Measurements from ENCODE around the gene MAPK10.

Gene MAPK10

DNA sequence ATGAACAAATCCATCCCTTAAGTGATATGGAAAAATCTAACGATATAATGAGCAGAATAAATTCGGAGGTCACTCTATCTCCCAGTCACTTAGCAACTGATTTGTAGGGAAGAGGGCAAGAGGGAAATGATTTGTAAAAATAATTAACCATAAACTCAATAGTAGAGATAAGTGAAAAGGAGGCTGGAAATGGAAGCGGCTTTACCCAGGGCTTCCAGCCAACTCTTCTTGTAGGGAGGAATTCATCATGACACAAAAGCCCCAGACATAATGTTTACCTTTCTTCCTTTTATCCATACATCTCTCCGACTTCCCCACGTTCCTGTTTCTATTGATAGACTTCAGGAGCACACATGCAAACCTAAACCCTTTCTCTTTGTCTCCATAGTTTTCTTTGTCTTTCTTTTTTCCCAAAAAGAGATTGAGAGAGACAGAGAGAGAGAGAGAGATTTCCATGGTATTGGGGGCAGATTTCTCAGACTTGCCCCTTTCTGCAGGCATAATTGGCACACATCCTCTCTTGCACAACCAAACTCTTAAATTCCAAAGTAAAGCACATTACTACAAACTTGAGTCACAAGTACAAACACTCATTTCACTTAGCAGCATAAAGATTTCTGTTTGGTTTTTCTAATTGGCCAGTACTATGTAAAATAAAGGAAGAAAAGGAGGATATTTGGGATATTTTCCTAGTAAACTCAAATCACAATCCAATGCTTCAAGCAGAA lies 140.9 kb downstream of the MAPK10 start:
- TF ChIP-seq, protein P1, sequence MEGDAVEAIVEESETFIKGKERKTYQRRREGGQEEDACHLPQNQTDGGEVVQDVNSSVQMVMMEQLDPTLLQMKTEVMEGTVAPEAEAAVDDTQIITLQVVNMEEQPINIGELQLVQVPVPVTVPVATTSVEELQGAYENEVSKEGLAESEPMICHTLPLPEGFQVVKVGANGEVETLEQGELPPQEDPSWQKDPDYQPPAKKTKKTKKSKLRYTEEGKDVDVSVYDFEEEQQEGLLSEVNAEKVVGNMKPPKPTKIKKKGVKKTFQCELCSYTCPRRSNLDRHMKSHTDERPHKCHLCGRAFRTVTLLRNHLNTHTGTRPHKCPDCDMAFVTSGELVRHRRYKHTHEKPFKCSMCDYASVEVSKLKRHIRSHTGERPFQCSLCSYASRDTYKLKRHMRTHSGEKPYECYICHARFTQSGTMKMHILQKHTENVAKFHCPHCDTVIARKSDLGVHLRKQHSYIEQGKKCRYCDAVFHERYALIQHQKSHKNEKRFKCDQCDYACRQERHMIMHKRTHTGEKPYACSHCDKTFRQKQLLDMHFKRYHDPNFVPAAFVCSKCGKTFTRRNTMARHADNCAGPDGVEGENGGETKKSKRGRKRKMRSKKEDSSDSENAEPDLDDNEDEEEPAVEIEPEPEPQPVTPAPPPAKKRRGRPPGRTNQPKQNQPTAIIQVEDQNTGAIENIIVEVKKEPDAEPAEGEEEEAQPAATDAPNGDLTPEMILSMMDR (conservative IDR thresholded peaks at IDR 0.05; ENCODE audit: low read length), result no peak
- TF ChIP-seq EZH2phosphoT487 (IDR thresholded peaks at IDR 0.05; ENCODE audit: borderline replicate concordance), result no peak
- peaks cover 7% of the 10 kb centered on the region; the same call in 1 of the 2 replicates for H3K9me3 ChIP-seq (ENCODE audit: insufficient read depth, low read depth, low read length)
- H3K4me3 ChIP-seq (ENCODE audit: low read length, poor library complexity, severe bottlenecking), result no peak overlapping the region
- H2AFZ ChIP-seq (ENCODE audit: low read length), result no peak overlapping the region
- no peak overlapping the region for H3K9ac ChIP-seq (ENCODE audit: low read depth, low read length, poor library complexity, severe bottlenecking)
- H3K79me2 ChIP-seq (ENCODE audit: insufficient read depth, low read length), result no peaks in the 10 kb centered on the region
- H3K9me2 ChIP-seq (replicated peaks; ENCODE audit: low read depth, low read length), result no peaks in the 10 kb centered on the region
- no peaks in the 10 kb centered on the region for H4K20me1 ChIP-seq (ENCODE audit: insufficient read depth, low read length, poor library complexity, severe bottlenecking)
- H3K4me1 ChIP-seq (ENCODE audit: insufficient read depth, low read length, poor library complexity, severe bottlenecking), result no peaks in the 10 kb centered on the region
- H3K4me2 ChIP-seq (ENCODE audit: low read depth, low read length, poor library complexity, severe bottlenecking), result no peak overlapping the region
- H3K36me3 ChIP-seq (ENCODE audit: insufficient read depth, low read length), result no peaks in the 10 kb centered on the region
- H3F3A ChIP-seq (ENCODE audit: low read depth), result no peaks in the 10 kb centered on the region
- H3K27me3 ChIP-seq (ENCODE audit: insufficient read depth, low read length, poor library complexity, severe bottlenecking), result no peaks in the 10 kb centered on the region

DNA sequence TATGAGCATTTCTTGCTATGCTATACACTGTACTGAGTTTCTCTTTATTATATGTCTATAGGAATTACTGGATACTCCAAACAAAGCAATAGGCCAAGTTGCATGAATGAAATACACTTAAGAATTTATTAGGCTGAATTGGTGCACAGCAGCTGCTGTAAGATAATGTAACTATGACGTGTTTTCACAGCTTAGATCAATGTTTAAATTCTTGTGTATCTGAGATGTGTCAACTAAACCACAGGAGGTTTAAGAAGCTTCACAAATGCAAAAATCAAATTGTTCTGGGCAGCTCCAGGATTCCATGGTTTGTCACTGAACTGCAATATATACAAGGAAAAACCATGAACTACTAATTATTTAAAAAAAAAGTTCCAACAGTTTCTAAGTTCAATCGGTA lies 156.7 kb downstream of the MAPK10 start:
- Histone ChIP-seq H4K20me1 (ENCODE audit: insufficient read depth, low read length, poor library complexity, severe bottlenecking) (no peaks in the 10 kb centered on the region), H3F3A (ENCODE audit: low read depth) (no peaks in the 10 kb centered on the region), H3K79me2 (ENCODE audit: insufficient read depth, low read length) (no peaks in the 10 kb centered on the region), H3K36me3 (ENCODE audit: insufficient read depth, low read length) (no peaks in the 10 kb centered on the region), H3K4me3 (ENCODE audit: low read length, poor library complexity, severe bottlenecking) (no peak overlapping the region), H3K4me2 (ENCODE audit: low read depth, low read length, poor library complexity, severe bottlenecking) (no peak overlapping the region), H3K4me1 (ENCODE audit: insufficient read depth, low read length, poor library complexity, severe bottlenecking) (no peaks in the 10 kb centered on the region), H3K27me3 (ENCODE audit: insufficient read depth, low read length, poor library complexity, severe bottlenecking) (no peaks in the 10 kb centered on the region), H3K9ac (ENCODE audit: low read depth, low read length, poor library complexity, severe bottlenecking) (no peak overlapping the region), H2AFZ (ENCODE audit: low read length) (no peak overlapping the region), H3K9me2 (replicated peaks; ENCODE audit: low read depth, low read length) (no peaks in the 10 kb centered on the region), H3K9me3 (ENCODE audit: insufficient read depth, low read depth, low read length) (no peaks in the 10 kb centered on the region)
- TF ChIP-seq EZH2phosphoT487 (IDR thresholded peaks at IDR 0.05; ENCODE audit: borderline replicate concordance), result no peak
- TF ChIP-seq, protein P1 (conservative IDR thresholded peaks at IDR 0.05; ENCODE audit: low read length), result no peak

DNA sequence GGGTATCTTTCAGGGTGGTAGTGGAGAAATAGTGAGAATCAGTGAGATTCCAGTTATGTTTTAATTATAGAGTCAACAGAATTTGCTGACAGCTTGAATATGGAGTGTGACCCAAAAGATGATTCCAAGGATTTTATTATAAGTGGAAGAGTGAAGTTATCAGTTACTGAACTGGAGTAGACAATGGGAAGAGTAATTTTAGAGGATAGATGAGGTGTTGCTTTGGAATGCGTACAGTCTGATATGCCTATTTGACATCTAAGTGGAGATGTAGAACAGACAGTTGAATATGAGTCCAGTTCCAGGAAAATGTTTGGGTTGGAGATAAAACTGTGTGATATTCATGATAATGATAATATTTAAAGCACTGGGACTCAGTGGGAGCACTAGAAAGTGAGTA lies 174.2 kb downstream of the MAPK10 start:
- H3K9me2 ChIP-seq (replicated peaks; ENCODE audit: low read depth, low read length), result no peaks in the 10 kb centered on the region
- no peaks in the 10 kb centered on the region for H4K20me1 ChIP-seq (ENCODE audit: insufficient read depth, low read length, poor library complexity, severe bottlenecking)
- H3F3A ChIP-seq (ENCODE audit: low read depth), result no peaks in the 10 kb centered on the region
- no peaks in the 10 kb centered on the region for H3K27me3 ChIP-seq (ENCODE audit: insufficient read depth, low read length, poor library complexity, severe bottlenecking)
- no peak overlapping the region for H2AFZ ChIP-seq (ENCODE audit: low read length)
- H3K79me2 ChIP-seq (ENCODE audit: insufficient read depth, low read length), result no peaks in the 10 kb centered on the region
- no peaks in the 10 kb centered on the region for H3K4me1 ChIP-seq (ENCODE audit: insufficient read depth, low read length, poor library complexity, severe bottlenecking)
- TF ChIP-seq, protein P1 (conservative IDR thresholded peaks at IDR 0.05; ENCODE audit: low read length), result no peak
- no peak for TF ChIP-seq EZH2phosphoT487 (IDR thresholded peaks at IDR 0.05; ENCODE audit: borderline replicate concordance)
- no peaks in the 10 kb centered on the region for H3K9me3 ChIP-seq (ENCODE audit: insufficient read depth, low read depth, low read length)
- no peak overlapping the region for H3K4me2 ChIP-seq (ENCODE audit: low read depth, low read length, poor library complexity, severe bottlenecking)
- no peak overlapping the region for H3K9ac ChIP-seq (ENCODE audit: low read depth, low read length, poor library complexity, severe bottlenecking)
- H3K36me3 ChIP-seq (ENCODE audit: insufficient read depth, low read length), result no peaks in the 10 kb centered on the region
- no peak overlapping the region for H3K4me3 ChIP-seq (ENCODE audit: low read length, poor library complexity, severe bottlenecking)

Data from Loucy (cell line).